SK-N-SH (cell line): ENCODE measurements around the gene BTBD9.

Source experiments
- CTCF ChIP-seq: fragments of 200-600 bp; sonication (generic); IDR thresholded peaks from 2 replicates; pipeline ENCODE4 v1.6.1; 2017; ENCODE audit warnings: antibody characterized with exemption, mild to moderate bottlenecking, moderate library complexity
- EP300 ChIP-seq, 2 experiments: IDR thresholded peaks; 2 replicates each; pipeline versions ENCODE4 v1.4.0 to v1.6.1; 2012; ENCODE audit warnings: borderline replicate concordance in 1 of 2, low read depth in 1 of 2, low read length in 1 of 2
- EZH2phosphoT487 ChIP-seq: fragments of 200-600 bp; sonication (generic); IDR thresholded peaks from 2 replicates; pipeline ENCODE4 v1.6.1; 2017; ENCODE audit warnings: low read depth, mixed run types, mild to moderate bottlenecking, antibody characterized with exemption, moderate library complexity, borderline replicate concordance
- FOXJ3 ChIP-seq: sonication (generic); formaldehyde crosslinking; IDR thresholded peaks from 2 replicates; pipeline ENCODE4 v1.5.1; 2020; ENCODE audit warnings: mild to moderate bottlenecking, missing genetic modification reagents
- FOXM1 ChIP-seq: IDR thresholded peaks from 2 replicates; pipeline ENCODE4 v1.4.0; 2012; ENCODE audit warnings: low read depth, mild to moderate bottlenecking
- JUND ChIP-seq: IDR thresholded peaks from 2 replicates; pipeline ENCODE4 v1.4.0; 2012
- NRF1 ChIP-seq: IDR thresholded peaks from 2 replicates; pipeline ENCODE4 v1.6.1; 2012; ENCODE audit warnings: low read depth, mild to moderate bottlenecking, low read length
- PBX3 ChIP-seq: IDR thresholded peaks from 2 replicates; pipeline ENCODE4; 2012
- REST ChIP-seq: IDR thresholded peaks from 2 replicates; pipeline ENCODE4 v1.6.1; 2012; ENCODE audit warnings: mild to moderate bottlenecking, low read depth, low read length, moderate library complexity
- SMC3 ChIP-seq: IDR thresholded peaks from 2 replicates; pipeline ENCODE4 v1.6.1; 2012; ENCODE audit warnings: low read depth, low read length, improper control_type of control experiment
- USF2 ChIP-seq: fragments of 150-350 bp; IDR thresholded peaks from 2 replicates; pipeline ENCODE4 v1.6.1; 2017; ENCODE audit warnings: antibody characterized with exemption, low read length, low read depth, borderline replicate concordance

GRCh38 chr6:38173909-38174308 lies 465.8 kb downstream of the BTBD9 start:
- TF ChIP-seq CTCF (no peak), JUND (no peak), REST (no peak), FOXJ3 (no peak), SMC3 (no peak), USF2 (no peak), EP300 (IDR thresholded peaks at IDR 0.05; ENCODE audit: borderline replicate concordance in 1 of 2, low read depth in 1 of 2, low read length in 1 of 2) (no peak), EZH2phosphoT487 (no peak), FOXM1 (no peak), NRF1 (no peak), PBX3 (no peak)
